ENCODE measurements around the gene CNTN5.
"Not testable (repeated sequence)": the region's sequence is repeated elsewhere in the genome, so short reads cannot be mapped to it uniquely, and the experiment has no call there.

The CNTN5 gene

DNA sequence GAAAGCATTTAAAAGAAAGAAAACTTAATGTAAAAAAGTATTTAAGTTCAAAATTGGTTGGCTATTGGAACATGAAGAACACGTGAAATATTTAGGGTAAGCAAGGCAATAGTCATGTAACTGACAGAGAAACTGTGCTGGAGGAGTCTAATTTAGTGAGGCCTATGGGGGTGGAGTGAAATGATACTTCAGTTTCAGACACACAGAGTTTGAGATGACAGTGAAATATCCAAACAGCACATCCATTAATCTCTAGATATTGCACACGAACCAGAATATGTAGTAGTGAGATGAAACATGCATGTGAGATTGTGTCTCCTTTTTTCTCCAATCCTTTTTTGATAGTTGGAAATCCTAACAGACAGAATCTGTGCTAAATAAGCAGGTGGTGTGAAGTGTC is 739.0 kb downstream of the CNTN5 start:
- DNase-seq (ENCODE audit: low read depth), result no peak

GRCh38 chr11:99766811-99767210 is 746.1 kb downstream of the CNTN5 start:
- no peak for DNase-seq (ENCODE audit: low read depth)

GRCh38 chr11:99773646-99774045 is 752.9 kb downstream of the CNTN5 start:
- DNase-seq (ENCODE audit: low read depth), result no peak

- DNase-seq (ENCODE audit: low read depth), result no peak
These were observed 760.3 kb downstream of the CNTN5 start for GRCh38 chr11:99781074-99781473.

GRCh38 chr11:99791354-99791753 is 770.6 kb downstream of the CNTN5 start:
- DNase-seq (ENCODE audit: low read depth), result no peak

DNA sequence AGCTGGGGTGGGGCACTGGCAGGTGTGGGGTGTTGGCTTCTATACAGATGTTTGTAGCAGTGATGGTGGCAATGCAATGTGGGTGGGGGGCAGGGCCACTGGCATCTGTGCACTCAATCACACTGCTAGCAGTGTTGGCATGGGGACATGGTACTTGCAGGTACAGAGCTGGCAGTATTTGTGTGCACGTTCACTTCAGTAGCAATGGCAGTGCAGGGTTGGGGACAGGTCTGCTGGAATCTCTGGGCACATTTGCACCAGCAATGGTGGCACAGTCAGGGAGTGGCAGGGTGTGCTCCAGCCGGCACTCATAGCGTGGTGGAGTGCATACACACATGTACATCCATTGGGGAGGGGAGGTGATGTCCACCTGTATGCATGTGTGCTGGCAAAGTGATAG is 775.2 kb downstream of the CNTN5 start:
- DNase-seq (ENCODE audit: low read depth), result no peak

- no peak for DNase-seq (ENCODE audit: low read depth)
These were observed 782.8 kb downstream of the CNTN5 start for GRCh38 chr11:99803501-99803900.

- no peak for DNase-seq (ENCODE audit: low read depth)
These were observed 791.8 kb downstream of the CNTN5 start for GRCh38 chr11:99812516-99812915.

DNA sequence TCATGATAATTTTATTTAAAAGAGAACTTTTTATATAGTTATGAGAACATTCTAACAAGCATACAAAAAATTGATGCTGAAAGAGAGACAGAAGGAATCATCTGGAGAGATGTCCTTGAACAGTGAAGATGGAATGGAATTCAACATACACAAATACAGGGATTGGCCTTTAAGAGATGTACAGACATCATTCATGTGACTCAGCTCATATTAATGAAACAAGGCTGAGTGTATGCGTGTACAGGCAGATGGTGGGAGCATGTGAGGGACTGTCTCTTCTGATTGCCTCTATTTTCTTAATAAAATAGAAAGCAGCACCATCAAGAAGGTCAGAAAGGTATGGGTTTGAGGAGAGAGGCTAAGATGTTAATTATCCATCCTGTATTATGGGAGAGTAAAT is 793.3 kb downstream of the CNTN5 start:
- no peak for DNase-seq (ENCODE audit: low read depth)

DNA sequence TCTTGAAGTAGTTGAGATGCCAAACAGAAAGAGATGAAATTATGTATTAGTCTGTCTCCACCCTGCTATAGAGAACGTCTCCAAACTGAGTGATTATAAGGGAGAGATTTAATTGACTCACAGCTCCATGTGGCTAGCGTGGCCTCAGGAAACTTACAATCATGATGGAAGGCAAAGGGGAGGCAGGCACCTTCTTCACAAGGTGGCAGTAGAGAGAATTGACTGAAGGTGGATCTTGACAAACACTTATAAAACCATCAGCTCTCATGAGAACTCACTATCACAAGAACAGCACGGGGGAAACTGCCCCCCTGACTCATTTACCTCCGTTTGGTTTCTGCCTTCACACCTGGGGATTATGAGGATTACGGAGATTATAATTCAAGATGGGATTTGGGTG is 794.0 kb downstream of the CNTN5 start:
- no peak for DNase-seq (ENCODE audit: low read depth)

- DNase-seq (ENCODE audit: low read depth), result no peak
These were observed 798.2 kb downstream of the CNTN5 start for GRCh38 chr11:99818991-99819390.

DNA sequence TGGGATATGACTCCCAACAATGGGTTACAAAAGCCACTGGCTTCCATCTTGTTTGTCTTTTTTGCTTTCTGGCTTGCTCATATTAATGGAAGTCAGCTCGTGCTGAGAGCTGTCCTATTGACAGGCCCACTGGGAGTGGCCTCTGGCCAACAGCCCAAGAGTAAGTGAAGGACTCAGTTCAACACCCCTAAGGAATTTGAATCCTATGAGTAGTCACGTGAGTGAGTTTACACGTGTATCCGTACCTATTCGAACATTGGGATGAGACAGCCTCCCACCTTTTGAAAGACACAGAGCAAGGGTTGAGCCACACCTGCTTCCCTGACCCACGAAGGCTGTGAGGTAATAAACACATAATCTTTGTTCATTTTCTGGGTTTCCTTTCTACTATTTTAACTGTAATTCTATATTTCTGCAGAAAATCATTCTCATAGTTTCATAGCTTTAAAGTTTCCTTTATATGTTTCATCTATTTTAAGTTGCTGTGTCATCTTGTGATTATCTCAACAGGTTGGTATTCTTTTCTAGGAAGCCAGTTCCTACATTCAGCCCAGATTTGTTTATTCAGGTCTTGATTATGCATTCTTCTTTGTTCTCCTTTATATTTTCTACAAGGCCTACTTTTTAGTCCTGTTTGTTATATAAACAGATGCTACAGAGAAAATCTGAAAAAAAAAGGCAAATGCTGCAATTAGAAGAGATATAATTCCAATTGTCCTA is 802.3 kb downstream of the CNTN5 start:
- no peak for DNase-seq (ENCODE audit: low read depth)

DNA sequence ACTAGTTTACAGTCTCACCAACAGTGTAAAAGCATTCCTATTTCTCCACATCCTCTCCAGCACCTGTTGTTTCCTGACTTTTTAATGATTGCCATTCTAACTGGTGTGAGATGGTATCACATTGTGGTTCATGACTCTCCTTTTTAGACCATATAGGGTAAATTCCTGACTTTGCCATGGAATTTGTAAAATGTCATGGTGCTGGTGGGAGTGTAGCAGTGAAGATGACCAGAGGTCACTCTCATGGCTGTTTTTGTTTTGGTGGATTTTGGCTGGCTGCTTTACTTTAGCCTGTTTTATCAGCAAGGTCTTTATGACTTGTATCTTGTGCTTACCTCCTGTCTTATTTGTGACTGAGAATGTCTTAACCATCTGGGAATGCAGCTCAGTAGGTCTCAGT is 816.0 kb downstream of the CNTN5 start:
- DNase-seq (ENCODE audit: low read depth), result not testable (repeated sequence)

DNA sequence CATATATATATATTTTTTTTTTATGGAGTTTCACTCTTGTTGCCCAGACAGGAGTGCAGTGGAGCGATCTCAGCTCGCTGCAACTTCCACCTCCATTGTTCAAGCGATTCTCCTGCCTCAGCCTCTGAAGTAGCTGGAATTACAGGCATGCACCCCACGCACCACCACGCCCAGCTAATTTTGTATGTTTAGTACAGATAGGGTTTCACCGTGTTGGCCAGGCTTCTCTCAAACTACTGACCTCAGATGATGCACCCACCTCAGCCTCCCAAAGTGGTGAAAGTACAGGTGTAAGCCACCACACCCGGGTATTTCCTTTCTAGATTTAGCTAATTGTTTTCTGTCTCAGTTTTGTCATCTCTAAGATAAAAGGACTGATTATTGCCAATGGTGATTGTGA is 821.1 kb downstream of the CNTN5 start:
- no peak for DNase-seq (ENCODE audit: low read depth)

DNA sequence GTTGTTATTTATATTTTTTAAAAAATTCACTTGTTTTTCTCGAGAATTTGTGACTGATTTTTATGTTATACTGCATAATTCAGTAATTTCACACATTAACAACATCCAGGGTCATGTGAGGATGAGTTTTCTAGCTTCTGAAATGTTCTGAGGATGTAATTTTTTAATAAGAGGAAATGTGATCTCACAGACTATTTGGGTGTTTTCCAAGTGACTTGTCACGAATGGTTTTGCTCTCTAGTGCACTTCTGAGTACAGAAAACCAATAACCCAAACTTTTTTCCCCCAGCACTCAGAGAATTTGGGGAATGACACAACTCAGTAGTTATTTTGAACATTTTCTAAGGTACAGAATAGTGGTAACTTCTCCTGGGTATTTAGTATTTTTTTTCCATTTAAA is 845.2 kb downstream of the CNTN5 start:
- DNase-seq (ENCODE audit: low read depth), result no peak

DNA sequence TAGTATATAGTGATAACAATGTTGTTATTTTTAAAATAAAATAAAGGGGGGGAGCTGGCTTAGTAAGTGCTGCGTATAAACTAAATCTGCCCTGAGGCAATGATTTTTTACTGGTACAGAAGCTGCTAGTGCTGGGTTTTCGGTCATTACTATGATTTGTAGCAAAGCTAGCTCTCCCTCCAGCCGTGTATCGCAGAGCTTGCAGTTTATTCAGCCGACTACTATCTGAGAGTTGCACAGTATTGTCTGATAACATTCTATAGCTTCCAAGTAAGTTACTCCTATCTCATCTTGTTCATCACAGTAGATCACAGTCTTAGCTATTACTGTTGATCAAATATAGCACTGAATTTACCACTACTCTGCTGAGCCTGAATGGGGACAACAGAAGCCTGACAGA is 860.9 kb downstream of the CNTN5 start:
- DNase-seq (ENCODE audit: low read depth), result no peak

GRCh38 chr11:99884750-99885149 is 864.0 kb downstream of the CNTN5 start:
- no peak for DNase-seq (ENCODE audit: low read depth)

GRCh38 chr11:99887481-99887880 is 866.7 kb downstream of the CNTN5 start:
- no peak for DNase-seq (ENCODE audit: low read depth)

DNA sequence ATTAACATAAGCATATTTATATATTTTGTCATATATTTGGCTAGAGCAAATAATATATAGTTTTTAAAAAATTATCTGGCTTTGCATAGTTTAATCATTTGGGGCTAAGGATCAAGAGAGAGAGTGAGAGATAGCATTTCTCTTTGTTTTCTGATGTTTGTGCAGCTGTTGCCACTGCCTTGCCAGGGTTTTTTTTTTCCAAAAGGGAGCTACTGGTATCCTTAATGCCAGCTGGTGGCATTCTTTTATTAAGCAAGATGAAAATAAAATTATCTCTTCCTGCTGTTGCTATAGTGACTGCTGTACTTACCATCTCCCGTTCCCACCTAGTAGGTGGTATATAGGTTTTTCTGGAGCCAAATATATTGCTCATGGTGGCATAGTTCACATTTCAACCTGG is 873.1 kb downstream of the CNTN5 start:
- no peak for DNase-seq (ENCODE audit: low read depth)

DNA sequence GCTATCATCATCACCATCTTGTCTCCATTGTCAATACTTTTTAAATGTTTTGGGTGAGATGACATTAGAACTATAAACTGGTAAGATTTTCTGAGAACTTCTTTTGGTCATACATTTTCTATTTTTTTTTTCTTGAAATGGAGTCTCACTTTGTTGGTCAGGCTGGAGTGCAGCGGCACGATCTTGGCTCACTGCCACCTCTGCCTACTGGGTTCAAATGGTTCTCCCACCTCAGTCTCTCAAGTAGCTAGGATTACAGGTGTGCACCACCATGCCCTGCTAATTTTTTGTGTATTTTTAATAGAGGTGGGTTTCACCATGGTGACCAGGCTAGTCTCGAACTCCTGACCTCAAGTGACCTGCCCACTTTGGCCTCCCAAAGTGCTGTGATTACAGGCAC is 880.4 kb downstream of the CNTN5 start:
- no peak for DNase-seq (ENCODE audit: low read depth)

GRCh38 chr11:99911116-99911515 is 890.4 kb downstream of the CNTN5 start:
- no peak for DNase-seq (ENCODE audit: low read depth)

DNA sequence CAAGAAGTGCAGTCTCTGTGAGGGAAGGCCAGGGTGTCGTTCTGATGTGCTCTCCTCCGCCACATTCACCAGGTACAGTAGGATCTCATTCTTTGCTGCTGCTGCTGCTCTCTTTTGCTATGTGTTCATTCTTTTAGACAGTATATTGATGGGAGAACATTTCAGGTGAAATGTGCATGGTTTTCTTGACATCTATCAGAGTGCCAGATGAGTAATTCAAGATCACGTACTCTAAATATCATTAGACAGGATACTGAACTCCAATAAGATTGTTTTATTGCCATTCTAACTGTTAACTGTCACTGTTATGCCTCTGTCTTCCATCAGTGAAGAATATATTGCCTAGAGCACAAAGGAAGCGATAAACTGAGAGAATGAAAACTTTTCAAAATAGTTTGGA is 895.3 kb downstream of the CNTN5 start:
- DNase-seq (ENCODE audit: low read depth), result no peak

- no peak for DNase-seq (ENCODE audit: low read depth)
These were observed 898.0 kb downstream of the CNTN5 start for GRCh38 chr11:99918761-99919160.

GRCh38 chr11:99920956-99921355 is 900.2 kb downstream of the CNTN5 start:
- no peak for DNase-seq (ENCODE audit: low read depth)

- no peak for DNase-seq (ENCODE audit: low read depth)
These were observed 905.2 kb downstream of the CNTN5 start for GRCh38 chr11:99925968-99926367.

Measured in activated T-cell treated with anti-CD3 and anti-CD28 coated beads for 1 hour (primary cell).